AG04450 (cell line): ENCODE data around the gene TUBGCP3. TPM values are rescaled to one million over a fixed set of nuclear protein-coding genes. Genes with fewer than 3 reads are reported as not detected.

Experiments used
- CTCF ChIA-PET: fragments of 300-600, 350-600 bp; formaldehyde crosslinking; extraction: SDS; loops from one replicate; lab custom pipeline; 2022; ENCODE audit warnings: antibody characterized with exemption, inconsistent platforms; lab: Charles Lee
- POLR2A ChIA-PET: fragments of 350-600 bp; formaldehyde crosslinking; extraction: SDS; loops from one replicate; lab custom pipeline; 2021; ENCODE audit warnings: antibody characterized with exemption, inconsistent platforms; lab: Yijun Ruan, JAX
- DNase-seq: peaks from one replicate; pipeline ENCODE4 v3.0.0-alpha.2; 2011; ENCODE audit warnings: low read depth, low spot score
- H3K27ac ChIP-seq: one replicate; pipeline ENCODE4 v1.5.1; 2012; ENCODE audit warnings: low read depth, low read length, control low read depth
- H3K27me3 ChIP-seq: one replicate; pipeline ENCODE4 v1.6.0; 2012; ENCODE audit warnings: low read length; ENCODE audit not compliant: control insufficient read depth, insufficient read depth
- H3K4me3 ChIP-seq: 2 replicates; pipeline ENCODE4 v1.5.1; 2011; ENCODE audit warnings: mild to moderate bottlenecking, low read depth, low read length, control low read depth
- H3K9me3 ChIP-seq: 2 replicates; pipeline ENCODE4 v1.5.1; 2012; ENCODE audit warnings: low read length; ENCODE audit not compliant: control insufficient read depth, insufficient read depth
- polyA plus RNA-seq: library from polyadenylated mRNA; depleted of rRNA; stranded (reverse); fragments of >200 nt; gene quantifications from 2 replicates; pipeline ENCODE4 v1.2.3, GENCODE V29; 2011
- TF ChIP-seq, protein P1 (sequence below): IDR thresholded peaks from 2 replicates; pipeline ENCODE4 v1.5.1; 2011; ENCODE audit warnings: low read depth, low read length, control low read depth, inconsistent platforms

Gene TUBGCP3
- polyA plus RNA-seq, 1 experiment = 11.3 TPM

DNA sequence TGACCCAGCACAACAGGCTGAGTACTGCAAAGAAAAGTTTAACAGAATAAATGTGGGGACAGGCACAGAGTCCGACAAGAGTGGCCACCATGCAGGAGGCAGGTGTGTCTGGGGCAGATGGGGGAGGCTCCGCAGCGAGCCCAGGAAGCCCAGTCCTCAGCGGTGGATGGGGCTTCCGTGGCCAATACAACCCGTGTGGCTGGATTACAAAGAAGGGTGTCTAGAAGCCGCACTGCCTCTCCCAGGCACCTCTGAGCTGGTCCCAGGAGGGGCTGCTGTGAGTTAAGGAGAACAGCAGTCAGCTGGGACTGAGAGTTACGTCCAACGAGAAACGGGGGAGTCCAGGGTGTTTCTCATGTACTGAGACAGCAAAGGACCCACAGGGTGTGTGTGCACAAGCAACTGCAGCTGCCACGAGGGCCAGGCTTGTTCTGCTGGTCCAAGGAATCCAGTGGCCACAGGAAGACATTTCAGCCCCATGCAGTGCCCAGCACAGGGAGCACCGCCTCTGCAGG lies 141.5 kb downstream of the TUBGCP3 start:
- Histone ChIP-seq H3K27me3 (peaks cover 7% of the 10 kb centered on the region), H3K27ac (no peak overlapping the region), H3K4me3 (no peak overlapping the region), H3K9me3 (peaks cover 1% of the 10 kb centered on the region; the same call in 1 of the 2 replicates)
- TF ChIP-seq, protein P1, sequence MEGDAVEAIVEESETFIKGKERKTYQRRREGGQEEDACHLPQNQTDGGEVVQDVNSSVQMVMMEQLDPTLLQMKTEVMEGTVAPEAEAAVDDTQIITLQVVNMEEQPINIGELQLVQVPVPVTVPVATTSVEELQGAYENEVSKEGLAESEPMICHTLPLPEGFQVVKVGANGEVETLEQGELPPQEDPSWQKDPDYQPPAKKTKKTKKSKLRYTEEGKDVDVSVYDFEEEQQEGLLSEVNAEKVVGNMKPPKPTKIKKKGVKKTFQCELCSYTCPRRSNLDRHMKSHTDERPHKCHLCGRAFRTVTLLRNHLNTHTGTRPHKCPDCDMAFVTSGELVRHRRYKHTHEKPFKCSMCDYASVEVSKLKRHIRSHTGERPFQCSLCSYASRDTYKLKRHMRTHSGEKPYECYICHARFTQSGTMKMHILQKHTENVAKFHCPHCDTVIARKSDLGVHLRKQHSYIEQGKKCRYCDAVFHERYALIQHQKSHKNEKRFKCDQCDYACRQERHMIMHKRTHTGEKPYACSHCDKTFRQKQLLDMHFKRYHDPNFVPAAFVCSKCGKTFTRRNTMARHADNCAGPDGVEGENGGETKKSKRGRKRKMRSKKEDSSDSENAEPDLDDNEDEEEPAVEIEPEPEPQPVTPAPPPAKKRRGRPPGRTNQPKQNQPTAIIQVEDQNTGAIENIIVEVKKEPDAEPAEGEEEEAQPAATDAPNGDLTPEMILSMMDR = no peak
- POLR2A ChIA-PET = no interaction called here
- CTCF ChIA-PET = interaction anchor here (1.4 kb wide), 1 partner anchor 972 kb away, joined by 8 read pairs; no protein-coding TSS in a partner anchor
- no peak for DNase-seq

DNA sequence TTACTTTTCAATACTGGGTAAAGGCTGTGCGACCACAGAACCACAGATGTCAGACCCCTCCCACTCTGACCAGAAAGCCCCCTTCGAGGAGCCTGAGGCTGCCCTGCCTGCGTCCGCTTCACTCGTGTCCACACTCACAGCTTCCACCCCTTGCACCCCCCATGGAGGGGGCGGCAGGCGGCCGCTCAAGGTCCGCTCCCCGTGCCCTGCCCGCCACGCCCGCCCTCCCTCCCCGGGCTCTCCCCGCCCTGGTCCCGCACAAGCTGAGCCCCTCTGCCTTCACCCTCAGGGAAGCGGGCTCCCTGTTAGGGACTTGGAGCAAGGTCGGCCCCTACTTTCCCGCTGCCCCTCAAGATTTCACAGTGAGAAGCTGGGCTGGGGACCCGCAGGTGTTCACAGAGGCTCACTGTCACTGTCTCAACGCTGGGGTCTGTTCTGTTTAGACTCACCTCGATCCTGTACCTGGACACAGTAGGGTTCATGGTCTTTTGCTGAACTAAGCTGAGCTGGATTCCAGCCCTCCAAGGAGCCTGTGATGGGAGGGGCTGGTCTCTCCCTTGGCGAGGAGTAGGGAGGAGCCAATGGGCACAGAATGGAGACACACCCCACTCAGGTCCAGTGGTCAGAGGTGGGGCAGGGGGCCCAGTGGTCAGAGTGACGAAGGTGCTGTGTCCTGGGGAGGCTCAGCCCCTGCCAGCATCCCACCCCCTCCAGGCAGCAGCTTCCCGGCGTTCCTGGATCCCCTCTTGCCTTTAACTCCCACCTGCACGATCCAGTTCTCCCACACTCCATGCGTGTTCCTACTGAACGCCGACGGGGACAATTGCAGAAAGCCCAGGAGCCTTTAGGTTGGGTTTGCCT lies 142.3 kb downstream of the TUBGCP3 start:
- CTCF ChIA-PET = interaction anchor here (0.6 to 1.4 kb wide), 2 partner anchors 971 to 1700 kb away, joined by 6 to 8 read pairs; no protein-coding TSS in a partner anchor
- TF ChIP-seq, protein P1 = no peak
- POLR2A ChIA-PET = no interaction called here
- no peak for DNase-seq
- H3K27ac ChIP-seq = no peak overlapping the region
- H3K27me3 ChIP-seq = peaks cover 7% of the 10 kb centered on the region
- H3K4me3 ChIP-seq = no peak overlapping the region
- H3K9me3 ChIP-seq = no peaks in the 10 kb centered on the region; the same call in 1 of the 2 replicates

DNA sequence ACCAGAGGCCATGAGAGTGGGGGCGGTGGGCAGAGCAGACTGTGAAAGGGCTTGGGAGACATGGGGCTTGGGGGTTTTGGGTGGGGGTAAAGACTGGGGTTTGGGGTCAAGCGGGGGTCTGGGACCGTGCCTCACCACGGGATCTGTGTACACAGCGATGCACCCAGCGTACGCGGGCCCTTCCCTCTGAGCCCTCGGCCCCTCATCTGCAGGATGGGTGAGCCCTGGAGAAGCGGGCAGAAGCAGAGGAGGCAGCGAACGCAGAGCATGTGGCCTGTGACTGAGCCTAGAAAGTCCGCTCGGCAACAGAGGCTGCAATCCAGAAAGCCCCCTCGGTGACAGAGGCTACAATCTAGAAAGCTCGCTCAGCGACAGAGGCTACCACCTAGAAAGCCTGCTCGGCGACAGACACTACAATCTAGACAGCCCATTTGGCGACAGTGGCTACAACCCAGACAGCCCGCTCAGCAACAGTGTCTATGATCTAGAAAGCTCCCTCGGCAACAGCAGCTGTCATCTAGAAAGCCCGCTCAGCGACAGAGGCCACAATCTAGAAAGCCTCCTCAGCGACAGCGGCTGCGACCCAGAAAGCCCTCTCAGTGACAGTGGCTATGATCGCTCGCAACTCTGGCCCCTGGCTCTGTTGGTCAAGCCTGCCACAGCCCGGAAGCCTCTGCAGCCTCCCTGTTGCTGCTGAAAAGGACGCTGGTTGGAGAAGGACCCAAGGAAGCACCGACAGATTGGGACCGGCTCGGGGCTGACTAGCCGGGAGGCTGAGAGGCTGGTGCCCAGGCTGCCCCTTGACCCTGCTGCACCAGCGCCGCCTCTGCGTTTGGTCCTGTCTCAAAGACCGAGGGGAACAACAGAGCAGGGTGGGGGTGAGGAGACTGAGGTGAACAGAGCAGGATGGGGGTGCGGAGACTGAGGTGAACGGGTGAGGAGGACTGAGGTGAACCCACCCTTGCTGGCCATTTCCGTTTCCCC lies 143.2 kb downstream of the TUBGCP3 start:
- TF ChIP-seq, protein P1 = no peak
- CTCF ChIA-PET = interaction anchor here (0.6 to 4.2 kb wide), 4 partner anchors 15 to 970 kb away, joined by 3 to 63 read pairs (median 8); no protein-coding TSS in a partner anchor
- no peaks in the 10 kb centered on the region; the same call in 1 of the 2 replicates for H3K9me3 ChIP-seq
- POLR2A ChIA-PET = interaction anchor here (0.6 kb wide), 1 partner anchor 1729 kb away, joined by 6 read pairs; no protein-coding TSS in a partner anchor
- no peak for DNase-seq
- no peak overlapping the region for H3K27ac ChIP-seq
- H3K4me3 ChIP-seq = no peak overlapping the region
- H3K27me3 ChIP-seq = peaks cover 7% of the 10 kb centered on the region

DNA sequence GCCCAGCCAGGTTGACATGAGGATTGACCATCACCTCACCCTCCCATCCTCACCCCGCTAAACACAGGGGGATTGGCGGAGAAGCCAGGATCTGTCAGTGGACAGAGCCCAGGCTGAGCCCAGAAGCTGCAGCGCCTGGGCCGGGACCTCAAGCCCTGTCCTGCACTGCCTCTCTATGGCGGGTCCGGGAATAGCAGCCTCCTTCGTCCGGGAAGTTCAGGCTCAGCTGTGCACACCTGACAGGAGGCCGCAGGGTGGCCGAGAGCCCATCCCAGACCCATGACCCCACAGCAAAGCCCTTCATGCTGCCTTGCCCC lies 144.0 kb downstream of the TUBGCP3 start:
- CTCF ChIA-PET = interaction anchor here (0.6 to 4.2 kb wide), 4 partner anchors 14 to 969 kb away, joined by 3 to 63 read pairs (median 8); no protein-coding TSS in a partner anchor
- no peaks in the 10 kb centered on the region; the same call in 1 of the 2 replicates for H3K9me3 ChIP-seq
- H3K27ac ChIP-seq = no peak overlapping the region
- DNase-seq = no peak
- POLR2A ChIA-PET = no interaction called here
- TF ChIP-seq, protein P1 = peak; percentile 89
- H3K4me3 ChIP-seq = no peak overlapping the region
- peaks cover 7% of the 10 kb centered on the region for H3K27me3 ChIP-seq
